H9 (cell line): ENCODE results near the gene SELPLG. TPM values are rescaled to one million over a fixed set of nuclear protein-coding genes. Genes with fewer than 3 reads are reported as not detected.
"Not testable (repeated sequence)": the region's sequence is repeated elsewhere in the genome, so short reads cannot be mapped to it uniquely, and the experiment has no call there.

Source experiments
- DNase-seq: peaks from one replicate; pipeline ENCODE4 v3.0.0-alpha.2; 2017
- H2AFZ ChIP-seq: one replicate; pipeline ENCODE4 v1.6.1; 2013; ENCODE audit warnings: mild to moderate bottlenecking, low read length, control low read depth, moderate library complexity
- H2AK5ac ChIP-seq: 2 replicates; pipeline ENCODE4 v1.6.1; 2013; ENCODE audit warnings: low read length, control low read depth, mixed read lengths; ENCODE audit not compliant: insufficient read length
- H2BK120ac ChIP-seq: one replicate; pipeline ENCODE4 v1.6.1; 2013; ENCODE audit warnings: low read depth, mild to moderate bottlenecking, low read length, control low read depth, inconsistent platforms; ENCODE audit not compliant: poor library complexity, severe bottlenecking
- H2BK12ac ChIP-seq: 2 replicates; pipeline ENCODE4 v1.6.1; 2013; ENCODE audit warnings: low read length, control low read depth, mixed read lengths, low read depth; ENCODE audit not compliant: insufficient read length
- H2BK15ac ChIP-seq: 2 replicates; pipeline ENCODE4 v1.6.1; 2013; ENCODE audit warnings: low read depth, low read length, control low read depth
- H2BK20ac ChIP-seq: one replicate; pipeline ENCODE4 v1.6.1; 2013; ENCODE audit warnings: low read depth, mild to moderate bottlenecking, low read length, control low read depth, inconsistent platforms; ENCODE audit not compliant: poor library complexity, severe bottlenecking
- H2BK5ac ChIP-seq: 2 replicates; pipeline ENCODE4 v1.6.1; 2013; ENCODE audit warnings: low read length, control low read depth, mixed read lengths; ENCODE audit not compliant: insufficient read length
- H3K14ac ChIP-seq: 2 replicates; pipeline ENCODE4 v1.6.1; 2013; ENCODE audit warnings: low read length, control low read depth; ENCODE audit not compliant: insufficient read depth
- H3K18ac ChIP-seq: 2 replicates; pipeline ENCODE4 v1.6.1; 2013; ENCODE audit warnings: low read depth, mild to moderate bottlenecking, mixed read lengths, low read length, control low read depth; ENCODE audit not compliant: insufficient read length
- H3K23ac ChIP-seq: 2 replicates; pipeline ENCODE4 v1.6.1; 2013; ENCODE audit warnings: low read length, control low read depth, mixed read lengths, low read depth; ENCODE audit not compliant: insufficient read length
- H3K23me2 ChIP-seq: 2 replicates; pipeline ENCODE4 v1.6.1; 2013; ENCODE audit warnings: low read depth, mild to moderate bottlenecking, mixed read lengths, low read length, control low read depth; ENCODE audit not compliant: insufficient read length, poor library complexity, severe bottlenecking
- H3K27ac ChIP-seq: 2 replicates; pipeline ENCODE4 v1.5.1; 2013; ENCODE audit warnings: low read length, control low read depth, mixed read lengths, low read depth; ENCODE audit not compliant: insufficient read length
- H3K27me3 ChIP-seq: 2 replicates; pipeline ENCODE4 v1.6.1; 2013; ENCODE audit warnings: low read length, control low read depth, inconsistent platforms; ENCODE audit not compliant: insufficient read depth
- H3K4ac ChIP-seq: 2 replicates; pipeline ENCODE4 v1.6.1; 2013; ENCODE audit warnings: low read depth, mild to moderate bottlenecking, control low read depth, inconsistent platforms, low read length, moderate library complexity
- H3K4me1 ChIP-seq: 2 replicates; pipeline ENCODE4 v1.6.1; 2013; ENCODE audit warnings: low read length, control low read depth, inconsistent platforms; ENCODE audit not compliant: insufficient read depth
- H3K4me2 ChIP-seq: 2 replicates; pipeline ENCODE4 v1.6.1; 2013; ENCODE audit warnings: low read length, control low read depth, mixed read lengths; ENCODE audit not compliant: insufficient read length, insufficient read depth
- H3K56ac ChIP-seq: 2 replicates; pipeline ENCODE4 v1.6.1; 2013; ENCODE audit warnings: low read depth, mild to moderate bottlenecking, mixed read lengths, low read length, control low read depth; ENCODE audit not compliant: insufficient read length
- H3K79me1 ChIP-seq: 2 replicates; pipeline ENCODE4 v1.6.1; 2013; ENCODE audit warnings: low read depth, mild to moderate bottlenecking, moderate library complexity, low read length, control low read depth, inconsistent platforms; ENCODE audit not compliant: insufficient read depth, poor library complexity, severe bottlenecking
- H3K79me2 ChIP-seq: 2 replicates; pipeline ENCODE4 v1.6.1; 2013; ENCODE audit warnings: low read length, control low read depth, inconsistent platforms; ENCODE audit not compliant: insufficient read depth
- H3K9ac ChIP-seq: 2 replicates; pipeline ENCODE4 v1.6.1; 2013; ENCODE audit warnings: low read length, control low read depth, mixed read lengths; ENCODE audit not compliant: insufficient read length; ENCODE audit errors: extremely low read depth
- H3K9me3 ChIP-seq: one replicate; pipeline ENCODE4 v1.6.1; 2013; ENCODE audit warnings: low read depth, low read length, inconsistent platforms; ENCODE audit not compliant: control insufficient read depth
- H3T11ph ChIP-seq: one replicate; pipeline ENCODE4 v1.6.1; 2013; ENCODE audit warnings: mild to moderate bottlenecking, low read length, control low read depth, inconsistent platforms
- H4K20me1 ChIP-seq: one replicate; pipeline ENCODE4 v1.6.1; 2013; ENCODE audit not compliant: control insufficient read depth, insufficient read length, insufficient read depth
- H4K5ac ChIP-seq: 2 replicates; pipeline ENCODE4 v1.6.1; 2013; ENCODE audit warnings: low read depth, mild to moderate bottlenecking, mixed read lengths, low read length, control low read depth; ENCODE audit not compliant: insufficient read length
- H4K8ac ChIP-seq: replicated peaks from 2 replicates; pipeline ENCODE4 v1.6.1; 2013; ENCODE audit warnings: low read length, control low read depth, mixed read lengths, low read depth; ENCODE audit not compliant: insufficient read length
- H4K91ac ChIP-seq: 2 replicates; pipeline ENCODE4 v1.6.1; 2013; ENCODE audit warnings: low read depth, mild to moderate bottlenecking, moderate library complexity, mixed read lengths, low read length, control low read depth; ENCODE audit not compliant: insufficient read length
- H3K27ac Mint-ChIP-seq, 3 experiments: 2 replicates in 2 of 3; 3 replicates in 1 of 3; pipeline ENCODE4 v1.8.0; 2020 to 2021; ENCODE audit warnings: mixed read lengths in 3 of 3, mild to moderate bottlenecking in 1 of 3, moderate library complexity in 1 of 3
- H3K27me3 Mint-ChIP-seq: 2 replicates; pipeline ENCODE4 v1.8.0; 2021; ENCODE audit warnings: low read depth, mild to moderate bottlenecking, moderate library complexity, mixed read lengths
- H3K36me3 Mint-ChIP-seq, 3 experiments: 2 replicates in 2 of 3; 3 replicates in 1 of 3; pipeline ENCODE4 v1.8.0; 2020 to 2021; ENCODE audit warnings: low read depth in 3 of 3, mixed read lengths in 3 of 3; ENCODE audit not compliant: insufficient read depth in 1 of 3
- H3K4me1 Mint-ChIP-seq, 2 experiments: 2 replicates each; pipeline ENCODE4 v1.8.0; 2020; ENCODE audit warnings: mixed read lengths in 2 of 2
- H3K4me3 Mint-ChIP-seq, 2 experiments: 2 replicates in 1 of 2; 3 replicates in 1 of 2; pipeline ENCODE4 v1.8.0; 2020 to 2021; ENCODE audit warnings: mild to moderate bottlenecking in 2 of 2, mixed read lengths in 2 of 2, moderate library complexity in 1 of 2
- H3K9me3 Mint-ChIP-seq, 2 experiments: 2 replicates in 1 of 2; 3 replicates in 1 of 2; pipeline ENCODE4 v1.8.0; 2020; ENCODE audit warnings: mild to moderate bottlenecking in 2 of 2, mixed read lengths in 2 of 2, moderate library complexity in 1 of 2
- WGBS: extraction: QIAGEN DNeasy Blood & Tissue Kit; methylation state at CpG from one replicate; pipeline ENCODE4 v1.1.7; 2013; ENCODE audit warnings: missing lambda C conversion rate, low lambda C conversion rate, mixed read lengths; ENCODE audit not compliant: insufficient read length; ENCODE audit errors: extremely low coverage; 5-methylcytosine and 5-hydroxymethylcytosine counted together
- total RNA-seq: library from RNA; stranded (reverse); gene quantifications from 2 replicates; pipeline ENCODE4 v1.2.1, GENCODE V29; 2021
- TF ChIP-seq, protein P1 (sequence below): fragments of 200-600 bp; sonication (generic); conservative IDR thresholded peaks from 3 replicates; pipeline ENCODE4 v1.8.0; 2021; ENCODE audit warnings: antibody characterized with exemption, mild to moderate bottlenecking

Gene SELPLG
- total RNA-seq, 1 experiment from 2014 or later = 0.15 TPM

GRCh38 chr12:108591267-108591980 is 42.3 kb downstream of the SELPLG start:
- H4K5ac ChIP-seq = no peak overlapping the region
- Mint-ChIP-seq H3K4me3 (no peak overlapping the region), H3K9me3 (no peaks in the 10 kb centered on the region), H3K36me3 (no peaks in the 10 kb centered on the region), H3K27ac (peak overlapping the region in 1 of 3 experiments; percentile 46; a peak in 1 of 7 replicates), H3K4me1 (peaks cover 12 to 27% of the 10 kb centered on the region in 2 experiments), H3K27me3 (no peaks in the 10 kb centered on the region)
- H3K18ac ChIP-seq = no peak overlapping the region
- H2AK5ac ChIP-seq = no peak overlapping the region
- H3K23me2 ChIP-seq = no peaks in the 10 kb centered on the region
- H3K4ac ChIP-seq = no peak overlapping the region
- H3K79me1 ChIP-seq = no peaks in the 10 kb centered on the region
- no peak overlapping the region for H4K8ac ChIP-seq
- H2AFZ ChIP-seq = no peak overlapping the region
- H3K4me1 ChIP-seq = no peaks in the 10 kb centered on the region
- H3K4me2 ChIP-seq = no peak overlapping the region
- TF ChIP-seq, protein P1, sequence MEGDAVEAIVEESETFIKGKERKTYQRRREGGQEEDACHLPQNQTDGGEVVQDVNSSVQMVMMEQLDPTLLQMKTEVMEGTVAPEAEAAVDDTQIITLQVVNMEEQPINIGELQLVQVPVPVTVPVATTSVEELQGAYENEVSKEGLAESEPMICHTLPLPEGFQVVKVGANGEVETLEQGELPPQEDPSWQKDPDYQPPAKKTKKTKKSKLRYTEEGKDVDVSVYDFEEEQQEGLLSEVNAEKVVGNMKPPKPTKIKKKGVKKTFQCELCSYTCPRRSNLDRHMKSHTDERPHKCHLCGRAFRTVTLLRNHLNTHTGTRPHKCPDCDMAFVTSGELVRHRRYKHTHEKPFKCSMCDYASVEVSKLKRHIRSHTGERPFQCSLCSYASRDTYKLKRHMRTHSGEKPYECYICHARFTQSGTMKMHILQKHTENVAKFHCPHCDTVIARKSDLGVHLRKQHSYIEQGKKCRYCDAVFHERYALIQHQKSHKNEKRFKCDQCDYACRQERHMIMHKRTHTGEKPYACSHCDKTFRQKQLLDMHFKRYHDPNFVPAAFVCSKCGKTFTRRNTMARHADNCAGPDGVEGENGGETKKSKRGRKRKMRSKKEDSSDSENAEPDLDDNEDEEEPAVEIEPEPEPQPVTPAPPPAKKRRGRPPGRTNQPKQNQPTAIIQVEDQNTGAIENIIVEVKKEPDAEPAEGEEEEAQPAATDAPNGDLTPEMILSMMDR = no peak
- WGBS = no CpG with 5 or more reads among the region's 22 CpGs
- no peak overlapping the region for H3K23ac ChIP-seq
- H3K56ac ChIP-seq = no peak overlapping the region
- no peak overlapping the region for H2BK120ac ChIP-seq
- no peaks in the 10 kb centered on the region for H3K79me2 ChIP-seq
- no peak overlapping the region for H3K14ac ChIP-seq
- no peak overlapping the region for H2BK12ac ChIP-seq
- H2BK20ac ChIP-seq = no peak overlapping the region
- H3K9ac ChIP-seq = no peak overlapping the region
- no peaks in the 10 kb centered on the region for H4K20me1 ChIP-seq
- no peaks in the 10 kb centered on the region for H3K9me3 ChIP-seq
- H3T11ph ChIP-seq = no peak overlapping the region
- no peak for DNase-seq
- no peak overlapping the region for H2BK5ac ChIP-seq
- H3K27ac ChIP-seq = no peak overlapping the region
- H2BK15ac ChIP-seq = no peak overlapping the region
- H3K27me3 ChIP-seq = no peaks in the 10 kb centered on the region
- no peak overlapping the region for H4K91ac ChIP-seq

GRCh38 chr12:108590463-108590862 is 43.2 kb downstream of the SELPLG start:
- not testable (repeated sequence) for H4K20me1 ChIP-seq, DNase-seq, H3K4me3 Mint-ChIP-seq, H2BK5ac ChIP-seq, H3K56ac ChIP-seq, H3K18ac ChIP-seq, H4K8ac ChIP-seq, H3K79me1 ChIP-seq, H3K27ac Mint-ChIP-seq, H2BK20ac ChIP-seq, H3K36me3 Mint-ChIP-seq, H3K9ac ChIP-seq, H3K4ac ChIP-seq, H2BK12ac ChIP-seq, H3K4me2 ChIP-seq, H3K9me3 Mint-ChIP-seq, H2AFZ ChIP-seq, H4K91ac ChIP-seq, H3K79me2 ChIP-seq, H3K14ac ChIP-seq, H2AK5ac ChIP-seq, H2BK120ac ChIP-seq, H3K27ac ChIP-seq, H3T11ph ChIP-seq, H3K27me3 Mint-ChIP-seq, H3K23me2 ChIP-seq, H3K4me1 ChIP-seq, H3K9me3 ChIP-seq, H4K5ac ChIP-seq, H3K23ac ChIP-seq, H3K27me3 ChIP-seq, H2BK15ac ChIP-seq
- no CpG with 5 or more reads among the region's 9 CpGs for WGBS
- peaks cover 12 to 27% of the 10 kb centered on the region in 2 experiments for H3K4me1 Mint-ChIP-seq
